Calu3 (cell line): ENCODE data around the gene SH2D3C. TPM values are rescaled to one million over a fixed set of nuclear protein-coding genes. Genes with fewer than 3 reads are reported as not detected.

Source experiments
- BruUV-seq: library from RNA; stranded (reverse); fragments of 400-500 nt; replicated peaks from 2 replicates; lab custom pipeline; 2021; lab: Mats Ljungman, UMichigan
- CTCF ChIA-PET: fragments of 300-600 bp; sonication (Branson Sonifier 250); formaldehyde crosslinking; loops from one replicate; lab custom pipeline; 2022; ENCODE audit warnings: antibody characterized with exemption; lab: Charles Lee
- DNase-seq: peaks from one replicate; pipeline ENCODE4 v3.0.0; 2022
- H3K27ac Mint-ChIP-seq: one replicate; pipeline ENCODE4 v1.8.0; 2022; ENCODE audit warnings: mixed read lengths; ENCODE audit not compliant: unreplicated experiment
- H3K27me3 Mint-ChIP-seq: one replicate; pipeline ENCODE4 v1.8.0; 2022; ENCODE audit warnings: mixed read lengths; ENCODE audit not compliant: unreplicated experiment
- H3K36me3 Mint-ChIP-seq: one replicate; pipeline ENCODE4 v1.8.0; 2022; ENCODE audit warnings: mild to moderate bottlenecking, moderate library complexity, mixed read lengths; ENCODE audit not compliant: insufficient read depth, unreplicated experiment
- H3K4me1 Mint-ChIP-seq: one replicate; pipeline ENCODE4 v1.8.0; 2022; ENCODE audit warnings: mild to moderate bottlenecking, low read depth, mixed read lengths; ENCODE audit not compliant: unreplicated experiment
- H3K4me3 Mint-ChIP-seq: one replicate; pipeline ENCODE4 v1.8.0; 2022; ENCODE audit warnings: mild to moderate bottlenecking, low read depth, moderate library complexity, mixed read lengths; ENCODE audit not compliant: unreplicated experiment
- H3K9me3 Mint-ChIP-seq: one replicate; pipeline ENCODE4 v1.8.0; 2022; ENCODE audit warnings: low read depth, mixed read lengths; ENCODE audit not compliant: unreplicated experiment
- intact Hi-C: fragments of 100-400 bp; cut with micrococcal nuclease; formaldehyde crosslinking; loops from one replicate; pipeline ENCODE4 v1.10.0; 2022; ENCODE audit not compliant: unreplicated experiment
- total RNA-seq: library from RNA; stranded (reverse); gene quantifications from 2 replicates; pipeline ENCODE4 v1.2.3, GENCODE V29; 2022
- TF ChIP-seq, protein P1 (sequence below): fragments of 200-600 bp; IDR thresholded peaks from one replicate; pipeline ENCODE4 v1.8.0; 2022; ENCODE audit warnings: antibody characterized with exemption; ENCODE audit not compliant: unreplicated experiment

Gene SH2D3C
- total RNA-seq, 1 experiment from 2014 or later, result not detected

DNA sequence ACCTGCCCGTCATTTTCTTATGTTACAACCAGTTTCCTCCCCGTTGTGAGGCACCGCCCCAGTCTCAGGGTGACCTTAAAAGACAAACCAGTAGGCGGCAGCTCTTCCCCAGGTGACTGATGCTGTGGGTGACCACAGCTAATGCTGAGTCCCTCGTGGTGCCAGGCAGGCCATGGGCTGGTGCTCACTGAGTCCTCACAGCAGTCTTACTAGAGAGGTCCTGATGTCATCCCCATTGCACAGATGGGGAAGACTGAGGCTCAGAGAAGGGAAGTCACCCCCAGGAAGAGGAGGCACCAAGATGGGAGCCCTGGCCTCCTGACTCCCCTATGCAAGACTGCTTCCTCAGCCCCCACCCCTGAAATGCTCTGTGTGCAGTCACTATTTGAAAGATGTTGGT lies 70.7 kb downstream of the SH2D3C start:
- Mint-ChIP-seq H3K4me1 (no peaks in the 10 kb centered on the region), H3K27ac (no peak overlapping the region), H3K36me3 (peaks cover 29% of the 10 kb centered on the region), H3K4me3 (peak overlapping the region; percentile 70), H3K9me3 (no peaks in the 10 kb centered on the region), H3K27me3 (no peaks in the 10 kb centered on the region)
- no peak for DNase-seq
- intact Hi-C loops, result no loop called here
- no TSS peak for BruUV-seq
- TF ChIP-seq, protein P1, sequence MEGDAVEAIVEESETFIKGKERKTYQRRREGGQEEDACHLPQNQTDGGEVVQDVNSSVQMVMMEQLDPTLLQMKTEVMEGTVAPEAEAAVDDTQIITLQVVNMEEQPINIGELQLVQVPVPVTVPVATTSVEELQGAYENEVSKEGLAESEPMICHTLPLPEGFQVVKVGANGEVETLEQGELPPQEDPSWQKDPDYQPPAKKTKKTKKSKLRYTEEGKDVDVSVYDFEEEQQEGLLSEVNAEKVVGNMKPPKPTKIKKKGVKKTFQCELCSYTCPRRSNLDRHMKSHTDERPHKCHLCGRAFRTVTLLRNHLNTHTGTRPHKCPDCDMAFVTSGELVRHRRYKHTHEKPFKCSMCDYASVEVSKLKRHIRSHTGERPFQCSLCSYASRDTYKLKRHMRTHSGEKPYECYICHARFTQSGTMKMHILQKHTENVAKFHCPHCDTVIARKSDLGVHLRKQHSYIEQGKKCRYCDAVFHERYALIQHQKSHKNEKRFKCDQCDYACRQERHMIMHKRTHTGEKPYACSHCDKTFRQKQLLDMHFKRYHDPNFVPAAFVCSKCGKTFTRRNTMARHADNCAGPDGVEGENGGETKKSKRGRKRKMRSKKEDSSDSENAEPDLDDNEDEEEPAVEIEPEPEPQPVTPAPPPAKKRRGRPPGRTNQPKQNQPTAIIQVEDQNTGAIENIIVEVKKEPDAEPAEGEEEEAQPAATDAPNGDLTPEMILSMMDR, result no peak
- CTCF ChIA-PET, result no interaction called here

DNA sequence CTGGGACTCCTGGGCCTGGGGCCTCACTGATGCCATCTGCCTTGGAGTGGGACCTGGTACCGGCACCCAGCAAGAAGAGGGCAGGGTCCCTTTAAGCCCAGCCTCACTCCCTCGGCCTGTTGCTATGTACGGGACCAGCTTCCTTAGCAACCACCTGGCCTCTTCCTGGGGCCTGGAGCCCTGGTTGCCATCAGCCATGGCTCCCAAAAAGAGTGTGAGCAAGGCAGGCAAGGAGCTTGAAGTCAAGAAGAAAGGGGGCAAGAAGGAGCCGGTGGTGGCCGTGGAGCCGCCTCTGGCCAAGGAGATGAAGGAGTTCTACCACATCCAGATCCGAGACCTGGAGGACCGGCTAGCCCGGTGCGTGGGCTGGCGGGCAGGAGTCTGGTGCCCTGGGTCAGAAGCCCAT lies 71.6 kb downstream of the SH2D3C start, which contains the start of gene CFAP157:
TSS of gene CFAP157 (plus strand) at position 153 of the 406 bp plus-strand sequence. CDS start at position 197, 44 bp downstream.
- H3K27me3 Mint-ChIP-seq, result no peaks in the 10 kb centered on the region
- H3K36me3 Mint-ChIP-seq, result peaks cover 25% of the 10 kb centered on the region
- H3K9me3 Mint-ChIP-seq, result no peaks in the 10 kb centered on the region
- peak within 1 kb of the TSS; percentile 81 for H3K27ac Mint-ChIP-seq
- BruUV-seq, result no TSS peak
- intact Hi-C loops, result no loop called here
- CTCF ChIA-PET, result interaction anchor here (0.7 to 1.5 kb wide), 3 partner anchors 9 to 161 kb away, joined by 3 read pairs; partner anchors contain the start of genes PTRH1, TOR2A and TTC16
- no peaks in the 10 kb centered on the region for H3K4me1 Mint-ChIP-seq
- TF ChIP-seq, protein P1, result no peak
- H3K4me3 Mint-ChIP-seq, result peak within 1 kb of the TSS; percentile 70
- peak; percentile 56 for DNase-seq

DNA sequence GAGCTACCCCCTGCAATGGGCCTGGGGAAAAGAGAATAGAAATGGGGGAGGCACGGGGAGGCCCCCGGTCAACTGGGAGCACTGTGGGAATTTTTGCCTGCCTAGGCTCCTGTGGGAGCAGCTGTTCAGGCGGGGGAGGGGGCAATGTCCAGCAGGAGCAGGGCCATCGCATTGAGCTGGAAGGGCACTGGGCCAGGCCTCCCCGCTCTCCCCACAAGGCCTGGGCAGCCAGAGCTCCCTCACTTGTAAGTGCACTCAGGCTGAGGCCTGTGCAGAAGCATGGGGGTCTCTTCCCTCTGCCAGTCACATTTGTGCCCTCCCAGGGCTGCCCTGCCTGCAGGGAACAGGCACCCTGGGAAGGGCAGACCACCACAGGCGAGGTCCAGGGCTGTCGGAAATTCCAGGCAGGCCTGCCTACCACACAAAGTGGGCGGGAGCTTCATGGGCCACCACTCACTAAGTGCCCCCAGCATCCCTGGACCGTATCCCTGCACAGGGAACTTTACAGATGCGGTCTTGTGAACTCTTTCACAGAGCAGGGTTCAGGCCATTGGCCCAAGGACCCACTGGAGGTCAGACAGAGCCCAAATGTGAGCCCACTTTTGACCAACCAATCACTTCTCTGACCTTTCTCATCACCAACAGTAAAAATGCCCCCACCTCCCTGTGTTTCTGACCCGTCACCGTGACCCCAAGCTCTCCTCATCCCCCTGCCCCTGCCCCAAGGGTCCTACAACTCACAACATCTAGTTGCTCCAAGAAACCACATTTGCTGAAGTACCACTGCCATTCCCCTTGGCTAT lies 72.7 kb downstream of the SH2D3C start:
- Mint-ChIP-seq H3K4me3 (no peak overlapping the region), H3K27ac (no peak overlapping the region), H3K36me3 (peaks cover 20% of the 10 kb centered on the region), H3K27me3 (no peaks in the 10 kb centered on the region), H3K9me3 (no peaks in the 10 kb centered on the region), H3K4me1 (no peaks in the 10 kb centered on the region)
- CTCF ChIA-PET, result interaction anchor here (1.5 kb wide), 1 partner anchor 10 kb away, joined by 3 read pairs; the partner anchor contains the start of genes PTRH1 and TTC16
- intact Hi-C loops, result no loop called here
- TF ChIP-seq, protein P1, result no peak
- BruUV-seq, result no TSS peak
- DNase-seq, result no peak

DNA sequence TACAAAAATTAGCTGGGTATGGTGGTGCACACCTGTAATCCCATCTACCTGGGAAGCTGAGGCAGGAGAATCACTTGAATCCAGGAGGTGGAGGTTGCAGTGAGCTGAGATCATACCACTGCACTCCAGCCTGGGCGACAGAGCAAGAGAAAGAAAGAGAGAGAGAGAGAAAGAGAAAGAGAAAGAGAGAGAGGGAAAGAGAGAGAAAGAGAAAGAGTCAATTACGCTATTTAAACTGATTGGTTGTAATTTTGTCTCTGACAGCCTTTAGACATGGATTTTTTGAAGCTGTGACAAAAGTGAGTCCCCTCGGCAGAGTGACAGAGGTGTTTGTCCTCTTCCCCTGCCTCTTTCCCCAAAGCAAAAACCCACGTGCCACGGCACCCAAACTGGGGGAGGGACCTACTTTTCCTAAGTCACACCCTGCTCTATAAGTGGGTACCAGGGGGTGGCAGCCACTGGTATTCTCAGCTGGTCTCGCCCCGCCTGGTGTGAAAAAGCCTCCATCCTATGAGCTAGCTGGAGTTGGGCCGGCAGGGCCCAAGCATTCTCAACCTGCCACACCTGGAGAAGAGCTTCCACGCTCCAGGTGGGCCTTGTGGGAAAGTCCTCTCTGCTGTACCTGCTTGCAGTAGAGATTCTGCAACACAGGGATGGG lies 75.0 kb downstream of the SH2D3C start:
- no peak for DNase-seq
- CTCF ChIA-PET, result interaction anchor here (0.6 kb wide), 1 partner anchor 10 kb away, joined by 6 read pairs; no protein-coding TSS in a partner anchor
- peaks cover 25% of the 10 kb centered on the region for H3K36me3 Mint-ChIP-seq
- TF ChIP-seq, protein P1, result no peak
- H3K27ac Mint-ChIP-seq, result no peak overlapping the region
- no peaks in the 10 kb centered on the region for H3K9me3 Mint-ChIP-seq
- H3K4me3 Mint-ChIP-seq, result no peak overlapping the region
- intact Hi-C loops, result no loop called here
- H3K4me1 Mint-ChIP-seq, result no peaks in the 10 kb centered on the region
- no TSS peak for BruUV-seq
- H3K27me3 Mint-ChIP-seq, result no peaks in the 10 kb centered on the region
